Body of pancreas (tissue), 4 donors: ENCODE data around the gene AURKAIP1.
"Not testable (repeated sequence)": the region's sequence is repeated elsewhere in the genome, so short reads cannot be mapped to it uniquely, and the experiment has no call there.

Experiments used
- POLR2A ChIP-seq, 3 donors: fragments of 450-650 bp; IDR thresholded peaks; one replicate each; pipeline ENCODE4 v1.6.1; 2016; ENCODE audit warnings: antibody characterized with exemption in 3 of 3, mild to moderate bottlenecking in 2 of 3
- TF ChIP-seq, protein P1 (sequence below), 7 experiments: fragments of 450-650 bp in 4 of 7; fragments of 200-600 bp in 3 of 7; sonication (generic) in 3 of 7; IDR thresholded peaks; one replicate each; pipeline ENCODE4 v1.5.1; 2016 to 2019; ENCODE audit warnings: antibody characterized with exemption in 7 of 7

DNA sequence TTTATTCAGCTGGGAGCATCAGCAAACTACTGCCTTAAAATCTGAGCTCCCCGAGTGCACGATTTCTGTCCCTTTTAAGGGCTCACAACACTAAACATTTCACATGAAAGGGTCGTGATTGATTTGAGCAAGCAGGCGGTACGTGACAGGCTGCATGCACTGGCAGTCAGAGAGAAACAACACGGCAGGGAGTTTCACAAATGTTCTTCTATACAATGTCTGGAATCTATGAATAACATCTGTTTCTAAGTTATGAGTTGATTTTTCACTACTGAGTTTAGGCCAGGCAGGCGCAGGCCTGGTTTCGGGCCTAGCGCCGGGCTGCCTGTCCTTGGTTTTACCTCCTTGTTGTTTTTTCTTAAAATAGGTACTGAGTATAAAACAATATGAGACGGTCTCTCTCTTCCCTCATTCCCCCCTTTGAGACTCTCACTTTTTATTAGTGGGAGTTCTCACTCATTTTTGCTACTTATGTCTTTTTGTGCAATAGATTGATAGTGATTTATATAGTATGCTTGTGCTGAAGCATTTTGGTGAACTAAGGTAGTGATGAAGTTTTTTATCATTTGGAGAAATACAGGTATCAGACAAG, 37.4 kb upstream of the AURKAIP1 start:
- TF ChIP-seq, protein P1, sequence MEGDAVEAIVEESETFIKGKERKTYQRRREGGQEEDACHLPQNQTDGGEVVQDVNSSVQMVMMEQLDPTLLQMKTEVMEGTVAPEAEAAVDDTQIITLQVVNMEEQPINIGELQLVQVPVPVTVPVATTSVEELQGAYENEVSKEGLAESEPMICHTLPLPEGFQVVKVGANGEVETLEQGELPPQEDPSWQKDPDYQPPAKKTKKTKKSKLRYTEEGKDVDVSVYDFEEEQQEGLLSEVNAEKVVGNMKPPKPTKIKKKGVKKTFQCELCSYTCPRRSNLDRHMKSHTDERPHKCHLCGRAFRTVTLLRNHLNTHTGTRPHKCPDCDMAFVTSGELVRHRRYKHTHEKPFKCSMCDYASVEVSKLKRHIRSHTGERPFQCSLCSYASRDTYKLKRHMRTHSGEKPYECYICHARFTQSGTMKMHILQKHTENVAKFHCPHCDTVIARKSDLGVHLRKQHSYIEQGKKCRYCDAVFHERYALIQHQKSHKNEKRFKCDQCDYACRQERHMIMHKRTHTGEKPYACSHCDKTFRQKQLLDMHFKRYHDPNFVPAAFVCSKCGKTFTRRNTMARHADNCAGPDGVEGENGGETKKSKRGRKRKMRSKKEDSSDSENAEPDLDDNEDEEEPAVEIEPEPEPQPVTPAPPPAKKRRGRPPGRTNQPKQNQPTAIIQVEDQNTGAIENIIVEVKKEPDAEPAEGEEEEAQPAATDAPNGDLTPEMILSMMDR (IDR thresholded peaks at IDR 0.05): not testable (repeated sequence)
- TF ChIP-seq POLR2A (IDR thresholded peaks at IDR 0.05): not testable (repeated sequence)
